ENCODE data around the gene RGMA. TPM values are rescaled to one million over a fixed set of nuclear protein-coding genes. Genes with fewer than 3 reads are reported as not detected.

Gene RGMA
- total RNA-seq, 1 experiment from 2014 or later: 5.5 TPM

DNA sequence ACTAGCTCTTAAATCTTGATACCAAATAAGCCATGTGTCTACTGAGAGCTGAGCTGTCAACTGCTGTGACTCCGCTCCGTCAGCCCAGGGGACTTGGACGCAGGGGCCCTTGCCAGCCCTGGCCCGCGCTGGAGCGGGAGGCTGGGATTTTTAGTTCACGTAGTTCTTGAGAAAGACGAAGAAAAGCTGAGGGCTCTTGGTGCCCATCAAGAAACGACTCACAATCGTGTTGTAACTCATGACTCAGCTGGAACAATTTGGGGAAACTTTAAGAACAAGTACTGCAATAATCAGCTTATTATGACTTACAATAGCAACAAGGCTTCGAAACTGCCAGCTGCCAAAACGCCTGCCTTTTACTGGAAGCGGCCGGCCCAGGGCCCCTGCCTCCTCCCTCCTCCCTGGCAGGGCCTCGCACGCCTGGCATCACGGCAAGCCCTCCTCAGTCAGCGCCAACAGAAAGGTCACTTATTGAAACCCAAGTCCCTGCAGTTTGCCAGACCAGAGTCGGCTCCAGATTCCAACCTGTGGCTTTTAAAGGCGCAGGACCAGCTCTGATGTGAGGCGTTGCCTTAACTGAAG is 60.3 kb downstream of the RGMA start:
- Histone ChIP-seq H4K20me1 (ENCODE audit: insufficient read depth) (no peaks in the 10 kb centered on the region), H3K27ac (ENCODE audit: low read depth, low read length) (no peak overlapping the region), H2AFZ (ENCODE audit: low read depth, low read length, poor library complexity, severe bottlenecking) (no peak overlapping the region), H3K27me3 (ENCODE audit: insufficient read depth, low read length) (no peaks in the 10 kb centered on the region), H3K4me1 (ENCODE audit: control insufficient read depth in 1 of 2, insufficient read depth in 2 of 2, low read length in 2 of 2) (no peaks in the 10 kb centered on the region; a peak in 1 of 4 replicates), H3K9ac (ENCODE audit: low read length) (no peak overlapping the region), H3K4me3 (replicated peaks in 1 of 2; ENCODE audit: low read depth in 1 of 2, low read length in 2 of 2) (no peak overlapping the region), H3K9me3 (ENCODE audit: control insufficient read depth in 1 of 2, insufficient read depth in 1 of 2, low read depth in 1 of 2, low read length in 2 of 2) (no peaks in the 10 kb centered on the region), H3K79me2 (ENCODE audit: insufficient read depth, low read length) (peaks cover 11% of the 10 kb centered on the region), H3K9me2 (ENCODE audit: insufficient read depth) (no peaks in the 10 kb centered on the region), H3K36me3 (ENCODE audit: control insufficient read depth in 1 of 2, insufficient read depth in 2 of 2, low read length in 2 of 2) (peaks cover 22 to 25% of the 10 kb centered on the region in 2 experiments), H3K4me2 (ENCODE audit: low read length) (no peak overlapping the region)
- intact Hi-C loops (cut with micrococcal nuclease): no loop called here
- RAD21 ChIA-PET (ENCODE audit: low non-redundant PET in 1 of 2, low total read pairs in 2 of 2, uncharacterized antibody in 2 of 2, unreplicated experiment in 2 of 2): interaction anchor here (1.8 to 3.1 kb wide), 2 partner anchors 232 to 1091 kb away, joined by 5 to 25 read pairs (median 21); no protein-coding TSS in a partner anchor
- POLR2A ChIA-PET: interaction anchor here (0.8 to 1.0 kb wide), 3 partner anchors 9 to 227 kb away, joined by 3 to 4 read pairs (median 4); no protein-coding TSS in a partner anchor
- ATAC-seq: no peak
- TF ChIP-seq JUND (IDR thresholded peaks at IDR 0.05): peak; percentile 20; the same call in 1 of the 2 replicates
- no peak for TF ChIP-seq EZH2 (IDR thresholded peaks at IDR 0.05)
- CTCF ChIA-PET: interaction anchor here (2.2 to 7.3 kb wide), 4 partner anchors 59 to 1091 kb away, joined by 11 to 125 read pairs (median 16); no protein-coding TSS in a partner anchor
- no peak for DNase-seq (ENCODE audit: low read depth, low spot score)
- BruUV-seq (replicated peaks): no TSS peak

DNA sequence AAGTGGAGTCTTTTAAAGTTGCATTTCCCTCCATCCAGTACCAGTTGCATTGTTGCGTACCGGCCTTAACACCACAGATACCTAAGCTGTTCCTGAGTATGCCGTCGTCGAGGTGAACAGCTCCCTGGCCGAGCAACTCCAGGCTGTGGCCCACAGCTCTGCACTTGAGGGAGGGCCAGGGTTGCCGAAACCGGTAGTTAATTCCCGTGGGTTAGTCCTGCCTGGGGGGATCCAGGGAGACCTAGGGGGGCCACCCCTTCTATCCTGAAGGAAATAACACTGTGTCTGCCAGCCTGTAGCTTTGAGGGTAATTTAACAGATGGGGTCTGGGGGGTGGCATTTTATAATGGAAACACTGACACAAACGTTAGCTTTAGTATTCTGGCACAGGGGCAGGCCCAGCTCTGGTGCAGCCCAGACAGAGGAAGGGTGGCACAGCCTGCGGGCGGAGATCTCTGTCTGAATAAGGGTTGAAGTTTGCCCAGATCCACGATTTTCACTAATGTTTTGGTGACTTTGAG is 60.8 kb downstream of the RGMA start:
- TF ChIP-seq FOSL1 (IDR thresholded peaks at IDR 0.05; ENCODE audit: low read depth) (no peak), EZH2phosphoT487 (IDR thresholded peaks at IDR 0.05; ENCODE audit: borderline replicate concordance) (no peak), JUND (IDR thresholded peaks at IDR 0.05) (0 out of 2 replicates have a peak, but pooled peaks have one; percentile 6), ZNF274 (IDR thresholded peaks at IDR 0.05; ENCODE audit: low read depth, low read length) (no peak), ELF1 (IDR thresholded peaks at IDR 0.05; ENCODE audit: borderline replicate concordance, low read depth) (no peak)
- TF ChIP-seq, protein P1, sequence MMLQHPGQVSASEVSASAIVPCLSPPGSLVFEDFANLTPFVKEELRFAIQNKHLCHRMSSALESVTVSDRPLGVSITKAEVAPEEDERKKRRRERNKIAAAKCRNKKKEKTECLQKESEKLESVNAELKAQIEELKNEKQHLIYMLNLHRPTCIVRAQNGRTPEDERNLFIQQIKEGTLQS (IDR thresholded peaks at IDR 0.05): no peak
- H3K9ac ChIP-seq (ENCODE audit: low read length): no peak overlapping the region
- ATAC-seq (no peak), DNase-seq (ENCODE audit: low read depth, low spot score) (no peak)
- CTCF ChIA-PET: interaction anchor here (2.8 to 7.3 kb wide), 3 partner anchors 59 to 1091 kb away, joined by 11 to 125 read pairs (median 19); no protein-coding TSS in a partner anchor
- H3K4me1 ChIP-seq (ENCODE audit: control insufficient read depth in 1 of 2, insufficient read depth in 2 of 2, low read length in 2 of 2): no peaks in the 10 kb centered on the region; a peak in 1 of 4 replicates
- no peak overlapping the region for H2AFZ ChIP-seq (ENCODE audit: low read depth, low read length, poor library complexity, severe bottlenecking)
- no peaks in the 10 kb centered on the region for H3K9me2 ChIP-seq (ENCODE audit: insufficient read depth)
- intact Hi-C loops (cut with micrococcal nuclease): no loop called here
- POLR2A ChIA-PET: interaction anchor here (0.8 kb wide), 1 partner anchor 224 kb away, joined by 3 read pairs; no protein-coding TSS in a partner anchor
- H3K9me3 ChIP-seq (ENCODE audit: control insufficient read depth in 1 of 2, insufficient read depth in 1 of 2, low read depth in 1 of 2, low read length in 2 of 2): no peaks in the 10 kb centered on the region
- peaks cover 16% of the 10 kb centered on the region for H3K79me2 ChIP-seq (ENCODE audit: insufficient read depth, low read length)
- BruUV-seq (replicated peaks): no TSS peak
- no peak overlapping the region for H3K4me3 ChIP-seq (replicated peaks in 1 of 2; ENCODE audit: low read depth in 1 of 2, low read length in 2 of 2)
- H4K20me1 ChIP-seq (ENCODE audit: insufficient read depth): no peaks in the 10 kb centered on the region
- H3K27ac ChIP-seq (ENCODE audit: low read depth, low read length): no peak overlapping the region
- no peaks in the 10 kb centered on the region for H3K27me3 ChIP-seq (ENCODE audit: insufficient read depth, low read length)
- H3K4me2 ChIP-seq (ENCODE audit: low read length): no peak overlapping the region
- H3K36me3 ChIP-seq (ENCODE audit: control insufficient read depth in 1 of 2, insufficient read depth in 2 of 2, low read length in 2 of 2): peaks cover 26 to 27% of the 10 kb centered on the region in 2 experiments
- RAD21 ChIA-PET (ENCODE audit: low non-redundant PET in 1 of 2, low total read pairs in 2 of 2, uncharacterized antibody in 2 of 2, unreplicated experiment in 2 of 2): interaction anchor here in 1 of 2 experiments (3.0 kb wide), 1 partner anchor 1092 kb away, joined by 25 read pairs; no protein-coding TSS in a partner anchor
